Panc1 (cell line): Measurements from ENCODE around the gene PPP2R5D. TPM values are rescaled to one million over a fixed set of nuclear protein-coding genes. Genes with fewer than 3 reads are reported as not detected.

Source experiments
- ATAC-seq: fragments of 200-7000 bp; cut with Tn5 transposase; 2 replicates; pipeline ENCODE4 v1.9.1; 2020; ENCODE audit warnings: mild to moderate bottlenecking, moderate library complexity
- BruUV-seq: library from RNA; stranded (reverse); fragments of 400-500 nt; replicated peaks from 2 replicates; lab custom pipeline; 2021; lab: Mats Ljungman, UMichigan
- CTCF ChIA-PET: fragments of 300-600 bp; sonication (Branson Sonifier 250); formaldehyde crosslinking; loops from one replicate; lab custom pipeline; 2022; ENCODE audit warnings: antibody characterized with exemption; lab: Charles Lee
- POLR2A ChIA-PET: fragments of 300-600 bp; sonication (Branson Sonifier 250); formaldehyde crosslinking; loops from one replicate; lab custom pipeline; 2022; ENCODE audit warnings: antibody characterized with exemption; lab: Charles Lee
- DNase-seq: peaks from one replicate; pipeline ENCODE4 v3.0.0-alpha.2; 2010; ENCODE audit warnings: low read depth, low spot score
- H3K27ac ChIP-seq: 2 replicates; pipeline ENCODE4 v1.5.1; 2011; ENCODE audit warnings: mild to moderate bottlenecking, low read length, inconsistent platforms
- H3K27me3 ChIP-seq: fragments of 200-500 bp; sonication (Bioruptor generic); 2 replicates; pipeline ENCODE4 v1.6.0; 2014; ENCODE audit warnings: low read length, inconsistent platforms; ENCODE audit not compliant: control insufficient read depth, insufficient read depth
- H3K36me3 ChIP-seq: fragments of 200-500 bp; sonication (Bioruptor generic); 2 replicates; pipeline ENCODE4 v1.5.1; 2014; ENCODE audit warnings: inconsistent platforms, mild to moderate bottlenecking, low read length, moderate library complexity; ENCODE audit not compliant: control insufficient read depth, insufficient read depth
- H3K4me1 ChIP-seq: 2 replicates; pipeline ENCODE4 v1.5.1; 2011; ENCODE audit warnings: inconsistent platforms, mild to moderate bottlenecking, low read length, moderate library complexity; ENCODE audit not compliant: control insufficient read depth, insufficient read depth
- H3K4me3 ChIP-seq, 2 experiments: 2 replicates each; pipeline ENCODE4 v1.5.1; 2011 to 2012; ENCODE audit warnings: low read depth in 2 of 2, low read length in 2 of 2, mild to moderate bottlenecking in 2 of 2, inconsistent platforms in 1 of 2, moderate library complexity in 1 of 2
- H3K9me3 ChIP-seq: fragments of 200-500 bp; sonication (Bioruptor generic); 2 replicates; pipeline ENCODE4 v1.5.1; 2014; ENCODE audit warnings: low read depth, mild to moderate bottlenecking, inconsistent platforms, low read length, moderate library complexity; ENCODE audit not compliant: control insufficient read depth, insufficient read depth
- CTCF ChIP-seq: fragments of 450-650 bp; IDR thresholded peaks from 2 replicates; pipeline ENCODE4 v1.5.1; 2017; ENCODE audit warnings: mild to moderate bottlenecking
- POLR2AphosphoS5 ChIP-seq: IDR thresholded peaks from 2 replicates; pipeline ENCODE4 v1.6.1; 2012; ENCODE audit warnings: mild to moderate bottlenecking, low read depth, low read length, moderate library complexity
- REST ChIP-seq, 2 experiments: IDR thresholded peaks; 2 replicates each; pipeline ENCODE4 v1.6.1; 2011 to 2012; ENCODE audit warnings: low read depth in 2 of 2, control low read depth in 1 of 2, low read length in 1 of 2, mild to moderate bottlenecking in 1 of 2, moderate library complexity in 1 of 2; ENCODE audit not compliant: insufficient read depth in 1 of 2
- SIN3A ChIP-seq: IDR thresholded peaks from 2 replicates; pipeline ENCODE4 v1.6.1; 2012; ENCODE audit warnings: low read depth, mild to moderate bottlenecking, low read length, moderate library complexity, borderline replicate concordance; ENCODE audit not compliant: insufficient read depth
- TCF7L2 ChIP-seq: IDR thresholded peaks from 2 replicates; pipeline ENCODE4 v1.6.1; 2011; ENCODE audit warnings: mild to moderate bottlenecking, low read depth, low read length, inconsistent platforms
- in situ Hi-C: cut with HindIII; loops from 2 replicates; pipeline ENCODE4 v1.10.0; 2016; ENCODE audit warnings: low sequenced_read_pairs, low pct_unique_long_range_greater_than_20kb
- intact Hi-C: fragments of 100-400 bp; cut with micrococcal nuclease; formaldehyde crosslinking; loops from one replicate; pipeline ENCODE4 v1.10.0; 2022; ENCODE audit not compliant: unreplicated experiment
- total RNA-seq: library from RNA; stranded (reverse); gene quantifications from one replicate; pipeline ENCODE4 v1.2.1, GENCODE V29; 2021; ENCODE audit not compliant: unreplicated experiment

Gene PPP2R5D
- total RNA-seq, 1 experiment from 2014 or later, result 63.6 TPM

GRCh38 chr6:42937548-42938427 lies 46.6 kb upstream of the PPP2R5D start:
- DNase-seq (no peak), ATAC-seq (no peak)
- no TSS peak for BruUV-seq
- peaks cover 6% of the 10 kb centered on the region; the same call in 1 of the 2 replicates for H3K36me3 ChIP-seq
- ChIA-PET POLR2A (interaction anchor here (1.1 kb wide), 1 partner anchor 9 kb away, joined by 4 read pairs; the partner anchor contains the start of gene CNPY3), CTCF (no interaction called here)
- intact Hi-C loops (no loop called here), in situ Hi-C loops (no loop called here)
- H3K27me3 ChIP-seq, result no peaks in the 10 kb centered on the region
- H3K4me1 ChIP-seq, result no peaks in the 10 kb centered on the region
- H3K27ac ChIP-seq, result no peak overlapping the region
- no peaks in the 10 kb centered on the region for H3K9me3 ChIP-seq
- H3K4me3 ChIP-seq, result no peak overlapping the region
- TF ChIP-seq TCF7L2 (no peak), SIN3A (no peak), POLR2AphosphoS5 (no peak), CTCF (no peak), REST (IDR thresholded peaks at IDR 0.05; ENCODE audit: insufficient read depth in 1 of 2, low read depth in 2 of 2, low read length in 1 of 2) (no peak)

GRCh38 chr6:42938428-42938796 lies 46.0 kb upstream of the PPP2R5D start:
- H3K27me3 ChIP-seq, result no peaks in the 10 kb centered on the region
- BruUV-seq, result no TSS peak
- ChIA-PET POLR2A (interaction anchor here (1.1 kb wide), 1 partner anchor 9 kb away, joined by 4 read pairs; the partner anchor contains the start of gene CNPY3), CTCF (no interaction called here)
- DNase-seq, result no peak
- H3K36me3 ChIP-seq, result peaks cover 6% of the 10 kb centered on the region; the same call in 1 of the 2 replicates
- TF ChIP-seq POLR2AphosphoS5 (no peak), SIN3A (no peak), REST (IDR thresholded peaks at IDR 0.05; ENCODE audit: insufficient read depth in 1 of 2, low read depth in 2 of 2, low read length in 1 of 2) (no peak), CTCF (no peak), TCF7L2 (no peak)
- H3K9me3 ChIP-seq, result no peaks in the 10 kb centered on the region
- in situ Hi-C loops (no loop called here), intact Hi-C loops (no loop called here)
- H3K4me1 ChIP-seq, result no peaks in the 10 kb centered on the region
- no peak overlapping the region for H3K27ac ChIP-seq
- ATAC-seq, result no peak
- H3K4me3 ChIP-seq, result no peak overlapping the region
